ENCODE results near the gene TMEM242.

DNA sequence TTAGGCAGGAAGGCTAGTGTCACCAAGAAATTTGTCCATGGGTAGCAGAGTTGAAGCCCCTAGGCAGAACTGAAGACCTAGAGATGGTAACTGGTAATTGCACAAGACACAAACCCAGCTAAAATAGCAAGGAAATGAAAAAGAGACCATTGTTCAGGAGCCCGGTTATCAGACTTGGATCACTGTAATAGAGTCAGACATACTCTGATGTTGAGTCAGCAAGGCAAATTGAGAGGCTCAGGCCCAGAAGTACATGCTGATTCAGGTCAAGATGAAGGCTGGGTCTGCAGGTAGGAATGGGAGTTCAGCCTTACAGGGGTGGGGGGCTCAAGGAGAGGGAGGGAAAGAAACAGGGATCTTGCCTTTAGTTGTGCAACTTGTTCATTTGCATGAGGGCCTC lies 6.5 kb upstream of the TMEM242 start:
- TF ChIP-seq, protein P1, sequence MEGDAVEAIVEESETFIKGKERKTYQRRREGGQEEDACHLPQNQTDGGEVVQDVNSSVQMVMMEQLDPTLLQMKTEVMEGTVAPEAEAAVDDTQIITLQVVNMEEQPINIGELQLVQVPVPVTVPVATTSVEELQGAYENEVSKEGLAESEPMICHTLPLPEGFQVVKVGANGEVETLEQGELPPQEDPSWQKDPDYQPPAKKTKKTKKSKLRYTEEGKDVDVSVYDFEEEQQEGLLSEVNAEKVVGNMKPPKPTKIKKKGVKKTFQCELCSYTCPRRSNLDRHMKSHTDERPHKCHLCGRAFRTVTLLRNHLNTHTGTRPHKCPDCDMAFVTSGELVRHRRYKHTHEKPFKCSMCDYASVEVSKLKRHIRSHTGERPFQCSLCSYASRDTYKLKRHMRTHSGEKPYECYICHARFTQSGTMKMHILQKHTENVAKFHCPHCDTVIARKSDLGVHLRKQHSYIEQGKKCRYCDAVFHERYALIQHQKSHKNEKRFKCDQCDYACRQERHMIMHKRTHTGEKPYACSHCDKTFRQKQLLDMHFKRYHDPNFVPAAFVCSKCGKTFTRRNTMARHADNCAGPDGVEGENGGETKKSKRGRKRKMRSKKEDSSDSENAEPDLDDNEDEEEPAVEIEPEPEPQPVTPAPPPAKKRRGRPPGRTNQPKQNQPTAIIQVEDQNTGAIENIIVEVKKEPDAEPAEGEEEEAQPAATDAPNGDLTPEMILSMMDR (IDR thresholded peaks at IDR 0.05) = no peak
- no peak for TF ChIP-seq POLR2A (IDR thresholded peaks at IDR 0.05)

Data from right lobe of liver (tissue), 4 donors.